ENCODE results near the gene TRHDE. TPM values are rescaled to one million over a fixed set of nuclear protein-coding genes. Genes with fewer than 3 reads are reported as not detected.

TRHDE gene
- total RNA-seq, 1 experiment from 2014 or later = 5.5 TPM

GRCh38 chr12:72692338-72692737 is 420.2 kb downstream of the TRHDE start:
- ATAC-seq (no peak), DNase-seq (ENCODE audit: low spot score) (no peak)
- Mint-ChIP-seq H3K27ac (no peak overlapping the region), H3K9me3 (peaks cover 31% of the 10 kb centered on the region), H3K4me3 (no peak overlapping the region), H3K36me3 (peaks cover 6% of the 10 kb centered on the region), H3K4me1 (peaks cover 20% of the 10 kb centered on the region), H3K27me3 (ENCODE audit: low read depth) (no peaks in the 10 kb centered on the region)
- POLR2A ChIA-PET = no interaction called here
- CTCF ChIA-PET = no interaction called here
- TF ChIP-seq TCF7 (CRISPR knock-in tag; IDR thresholded peaks at IDR 0.05; ENCODE audit: low read depth) = no peak
- TF ChIP-seq RELA (CRISPR knock-in tag; IDR thresholded peaks at IDR 0.05; ENCODE audit: borderline replicate concordance) = no peak
- no peak for TF ChIP-seq HMGA2 (CRISPR knock-in tag; IDR thresholded peaks at IDR 0.05)
- TF ChIP-seq ZNF671 (CRISPR knock-in tag; IDR thresholded peaks at IDR 0.05) = no peak
- no peak for TF ChIP-seq ATF1 (CRISPR knock-in tag; IDR thresholded peaks at IDR 0.05)
- TF ChIP-seq, protein P1, sequence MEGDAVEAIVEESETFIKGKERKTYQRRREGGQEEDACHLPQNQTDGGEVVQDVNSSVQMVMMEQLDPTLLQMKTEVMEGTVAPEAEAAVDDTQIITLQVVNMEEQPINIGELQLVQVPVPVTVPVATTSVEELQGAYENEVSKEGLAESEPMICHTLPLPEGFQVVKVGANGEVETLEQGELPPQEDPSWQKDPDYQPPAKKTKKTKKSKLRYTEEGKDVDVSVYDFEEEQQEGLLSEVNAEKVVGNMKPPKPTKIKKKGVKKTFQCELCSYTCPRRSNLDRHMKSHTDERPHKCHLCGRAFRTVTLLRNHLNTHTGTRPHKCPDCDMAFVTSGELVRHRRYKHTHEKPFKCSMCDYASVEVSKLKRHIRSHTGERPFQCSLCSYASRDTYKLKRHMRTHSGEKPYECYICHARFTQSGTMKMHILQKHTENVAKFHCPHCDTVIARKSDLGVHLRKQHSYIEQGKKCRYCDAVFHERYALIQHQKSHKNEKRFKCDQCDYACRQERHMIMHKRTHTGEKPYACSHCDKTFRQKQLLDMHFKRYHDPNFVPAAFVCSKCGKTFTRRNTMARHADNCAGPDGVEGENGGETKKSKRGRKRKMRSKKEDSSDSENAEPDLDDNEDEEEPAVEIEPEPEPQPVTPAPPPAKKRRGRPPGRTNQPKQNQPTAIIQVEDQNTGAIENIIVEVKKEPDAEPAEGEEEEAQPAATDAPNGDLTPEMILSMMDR (IDR thresholded peaks at IDR 0.05) = no peak
- no peak for TF ChIP-seq KAT7 (CRISPR knock-in tag; IDR thresholded peaks at IDR 0.05; ENCODE audit: borderline replicate concordance)
- TF ChIP-seq, protein P2, sequence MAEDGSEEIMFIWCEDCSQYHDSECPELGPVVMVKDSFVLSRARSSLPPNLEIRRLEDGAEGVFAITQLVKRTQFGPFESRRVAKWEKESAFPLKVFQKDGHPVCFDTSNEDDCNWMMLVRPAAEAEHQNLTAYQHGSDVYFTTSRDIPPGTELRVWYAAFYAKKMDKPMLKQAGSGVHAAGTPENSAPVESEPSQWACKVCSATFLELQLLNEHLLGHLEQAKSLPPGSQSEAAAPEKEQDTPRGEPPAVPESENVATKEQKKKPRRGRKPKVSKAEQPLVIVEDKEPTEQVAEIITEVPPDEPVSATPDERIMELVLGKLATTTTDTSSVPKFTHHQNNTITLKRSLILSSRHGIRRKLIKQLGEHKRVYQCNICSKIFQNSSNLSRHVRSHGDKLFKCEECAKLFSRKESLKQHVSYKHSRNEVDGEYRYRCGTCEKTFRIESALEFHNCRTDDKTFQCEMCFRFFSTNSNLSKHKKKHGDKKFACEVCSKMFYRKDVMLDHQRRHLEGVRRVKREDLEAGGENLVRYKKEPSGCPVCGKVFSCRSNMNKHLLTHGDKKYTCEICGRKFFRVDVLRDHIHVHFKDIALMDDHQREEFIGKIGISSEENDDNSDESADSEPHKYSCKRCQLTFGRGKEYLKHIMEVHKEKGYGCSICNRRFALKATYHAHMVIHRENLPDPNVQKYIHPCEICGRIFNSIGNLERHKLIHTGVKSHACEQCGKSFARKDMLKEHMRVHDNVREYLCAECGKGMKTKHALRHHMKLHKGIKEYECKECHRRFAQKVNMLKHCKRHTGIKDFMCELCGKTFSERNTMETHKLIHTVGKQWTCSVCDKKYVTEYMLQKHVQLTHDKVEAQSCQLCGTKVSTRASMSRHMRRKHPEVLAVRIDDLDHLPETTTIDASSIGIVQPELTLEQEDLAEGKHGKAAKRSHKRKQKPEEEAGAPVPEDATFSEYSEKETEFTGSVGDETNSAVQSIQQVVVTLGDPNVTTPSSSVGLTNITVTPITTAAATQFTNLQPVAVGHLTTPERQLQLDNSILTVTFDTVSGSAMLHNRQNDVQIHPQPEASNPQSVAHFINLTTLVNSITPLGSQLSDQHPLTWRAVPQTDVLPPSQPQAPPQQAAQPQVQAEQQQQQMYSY (CRISPR knock-in tag; IDR thresholded peaks at IDR 0.05) = no peak
- TF ChIP-seq JUN (CRISPR knock-in tag; IDR thresholded peaks at IDR 0.05) = no peak
- no peak for TF ChIP-seq ZBTB43 (CRISPR knock-in tag; IDR thresholded peaks at IDR 0.05)
- no peak for TF ChIP-seq FOXP1 (CRISPR knock-in tag; IDR thresholded peaks at IDR 0.05; ENCODE audit: borderline replicate concordance)
- no peak for TF ChIP-seq ZNF138 (CRISPR knock-in tag; conservative IDR thresholded peaks at IDR 0.05)
- TF ChIP-seq, protein P3, sequence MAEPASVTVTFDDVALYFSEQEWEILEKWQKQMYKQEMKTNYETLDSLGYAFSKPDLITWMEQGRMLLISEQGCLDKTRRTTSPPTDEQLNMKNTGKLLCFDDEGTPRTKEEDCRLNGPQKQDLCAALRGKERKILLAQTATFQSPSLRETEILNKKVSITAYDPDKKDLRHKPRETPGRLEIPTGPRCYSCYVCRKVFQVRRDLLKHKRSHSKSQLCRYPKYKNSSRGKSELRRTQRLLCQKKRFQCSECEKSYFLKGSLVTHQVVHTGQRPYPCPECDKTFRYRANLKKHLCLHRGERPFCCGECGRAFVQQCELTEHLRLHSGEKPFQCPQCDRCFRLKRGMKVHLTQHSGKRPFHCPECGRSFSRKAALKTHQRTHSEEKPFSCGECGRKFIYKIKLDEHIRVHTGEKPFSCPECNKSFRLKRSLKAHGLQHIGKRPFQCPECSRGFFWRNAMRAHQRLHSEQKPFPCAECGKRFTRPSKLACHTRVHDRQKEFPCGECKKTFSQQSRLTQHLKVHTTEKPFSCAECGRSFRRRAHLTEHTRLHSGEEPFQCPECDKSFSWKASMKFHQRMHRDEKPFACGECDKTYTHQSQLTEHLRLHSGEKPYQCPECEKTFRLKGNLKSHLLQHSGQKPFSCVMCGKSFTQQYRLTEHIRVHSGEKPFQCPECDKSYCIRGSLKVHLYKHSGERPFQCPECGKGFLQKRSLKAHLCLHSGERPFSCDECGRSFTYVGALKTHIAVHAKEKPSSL (CRISPR knock-in tag; conservative IDR thresholded peaks at IDR 0.05) = no peak
- TF ChIP-seq PRRX2 (CRISPR knock-in tag; IDR thresholded peaks at IDR 0.05) = no peak
- TF ChIP-seq GTF2I (CRISPR knock-in tag; conservative IDR thresholded peaks at IDR 0.05) = no peak

- DNase-seq (ENCODE audit: low spot score) (no peak), ATAC-seq (no peak)
- POLR2A ChIA-PET = no interaction called here
- CTCF ChIA-PET = no interaction called here
- Mint-ChIP-seq H3K9me3 (peaks cover 41% of the 10 kb centered on the region), H3K27ac (no peak overlapping the region), H3K4me3 (no peak overlapping the region), H3K36me3 (peaks cover 15% of the 10 kb centered on the region), H3K27me3 (ENCODE audit: low read depth) (no peaks in the 10 kb centered on the region), H3K4me1 (peaks cover 20% of the 10 kb centered on the region)
- TF ChIP-seq ETV6 (CRISPR knock-in tag; IDR thresholded peaks at IDR 0.05) = no peak
- TF ChIP-seq CBFB (CRISPR knock-in tag; IDR thresholded peaks at IDR 0.05; ENCODE audit: low read depth) = no peak
- TF ChIP-seq ZBTB21 (CRISPR knock-in tag; IDR thresholded peaks at IDR 0.05; ENCODE audit: borderline replicate concordance) = no peak
- TF ChIP-seq RELA (CRISPR knock-in tag; IDR thresholded peaks at IDR 0.05; ENCODE audit: borderline replicate concordance) = no peak
These were observed 422.0 kb downstream of the TRHDE start for GRCh38 chr12:72694193-72694592.
